HG03135 (cell line): Measurements from ENCODE around the gene ELN.
"Not testable (repeated sequence)": the region's sequence is repeated elsewhere in the genome, so short reads cannot be mapped to it uniquely, and the experiment has no call there.

Source experiments
- ATAC-seq: cut with Tn5 transposase; IDR thresholded peaks from one replicate; pipeline ENCODE4 v1.9.1; 2021; ENCODE audit warnings: mild to moderate bottlenecking, moderate library complexity; ENCODE audit not compliant: unreplicated experiment

The ELN gene

GRCh38 chr7:74000489-74001149 lies 27.4 kb upstream of the ELN start:
- no peak for ATAC-seq

GRCh38 chr7:74001150-74001494 lies 26.9 kb upstream of the ELN start:
- ATAC-seq: no peak

- no peak for ATAC-seq
These were observed 25.4 kb upstream of the ELN start for GRCh38 chr7:74002474-74003017.

GRCh38 chr7:74003621-74004020 lies 24.4 kb upstream of the ELN start:
- no peak for ATAC-seq

- ATAC-seq: no peak
These were observed 21.9 kb upstream of the ELN start for GRCh38 chr7:74006032-74006431.

- no peak for ATAC-seq
These were observed 21.3 kb upstream of the ELN start for GRCh38 chr7:74006451-74007241.

DNA sequence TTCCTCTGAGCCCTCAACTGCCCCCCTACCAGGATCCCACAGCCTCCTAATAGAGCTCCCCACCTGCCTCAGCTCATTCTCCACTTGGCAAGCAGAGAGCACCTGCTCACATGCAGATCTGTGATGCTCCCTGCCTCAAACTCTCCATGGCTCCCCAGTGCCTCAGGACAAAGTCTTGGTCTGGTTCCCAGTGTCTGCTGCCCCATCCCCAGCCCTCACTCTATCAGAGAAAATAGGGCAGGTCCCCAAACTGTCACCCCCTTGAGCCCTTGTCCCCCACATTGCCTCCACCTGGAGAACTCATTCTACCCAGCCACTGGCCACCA lies 20.8 kb upstream of the ELN start:
- no peak for ATAC-seq

DNA sequence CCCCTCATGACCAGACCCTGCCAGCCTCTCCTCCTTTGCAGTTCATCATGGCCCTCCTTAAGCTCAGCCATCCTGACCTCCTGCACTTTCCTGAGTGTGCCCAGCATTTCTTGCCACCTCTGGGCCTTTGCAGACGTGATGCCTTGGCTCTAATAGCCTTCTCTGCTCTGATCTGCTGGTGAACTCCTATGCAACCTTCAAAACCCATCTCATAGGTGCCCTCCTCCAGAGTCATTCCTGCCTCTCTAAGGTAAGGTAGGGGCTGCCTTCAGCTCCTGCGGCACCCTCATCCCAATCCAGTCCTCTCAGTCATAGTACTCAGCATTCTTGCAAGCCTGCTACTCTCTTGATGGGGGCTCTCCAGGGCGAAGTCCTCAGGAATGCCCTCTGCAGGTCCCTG lies 19.3 kb upstream of the ELN start:
- ATAC-seq: no peak

GRCh38 chr7:74009719-74010118 lies 18.3 kb upstream of the ELN start:
- ATAC-seq: no peak

DNA sequence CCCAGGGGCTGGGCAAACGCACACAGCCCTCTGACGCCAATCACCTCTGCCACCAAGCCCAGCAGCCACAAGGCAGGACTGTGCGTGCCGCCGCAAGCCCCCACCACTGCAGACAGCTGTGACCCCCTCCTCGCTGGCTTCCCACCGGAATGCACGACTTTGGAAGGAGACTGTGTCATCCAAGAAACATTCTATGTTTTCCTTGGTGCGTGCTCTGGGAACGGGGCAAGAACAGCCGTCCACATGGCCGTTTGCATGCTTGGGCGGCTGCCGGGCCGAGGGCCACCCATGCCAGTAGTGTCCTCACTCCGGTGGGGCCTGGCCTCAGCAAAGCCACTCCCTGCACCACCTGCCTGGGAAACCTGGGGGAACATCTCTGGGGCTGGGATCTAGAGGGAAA lies 17.6 kb upstream of the ELN start:
- ATAC-seq: no peak

DNA sequence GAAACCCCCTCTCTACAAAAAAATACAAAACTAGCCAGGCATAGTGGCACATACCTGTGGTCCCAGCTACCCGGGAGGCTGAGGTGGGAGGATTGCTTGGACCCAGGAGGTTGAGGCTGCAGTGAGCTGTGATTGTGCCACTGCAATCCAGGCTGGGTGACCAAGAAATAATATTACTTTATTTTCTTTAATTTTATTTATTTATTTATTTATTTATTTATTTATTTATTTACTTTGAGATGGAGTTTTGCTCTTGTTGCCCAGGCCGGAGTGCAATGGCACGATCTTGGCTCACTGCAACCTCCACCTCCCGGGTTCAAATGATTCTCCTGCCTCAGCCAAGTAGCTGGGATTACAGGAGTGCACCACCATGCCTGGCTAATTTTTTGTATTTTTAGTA lies 16.6 kb upstream of the ELN start:
- ATAC-seq: not testable (repeated sequence)

- peak; percentile 95 for ATAC-seq
These were observed 15.1 kb upstream of the ELN start for GRCh38 chr7:74012842-74013249.

- ATAC-seq: no peak
These were observed 14.3 kb upstream of the ELN start for GRCh38 chr7:74013539-74014272.

DNA sequence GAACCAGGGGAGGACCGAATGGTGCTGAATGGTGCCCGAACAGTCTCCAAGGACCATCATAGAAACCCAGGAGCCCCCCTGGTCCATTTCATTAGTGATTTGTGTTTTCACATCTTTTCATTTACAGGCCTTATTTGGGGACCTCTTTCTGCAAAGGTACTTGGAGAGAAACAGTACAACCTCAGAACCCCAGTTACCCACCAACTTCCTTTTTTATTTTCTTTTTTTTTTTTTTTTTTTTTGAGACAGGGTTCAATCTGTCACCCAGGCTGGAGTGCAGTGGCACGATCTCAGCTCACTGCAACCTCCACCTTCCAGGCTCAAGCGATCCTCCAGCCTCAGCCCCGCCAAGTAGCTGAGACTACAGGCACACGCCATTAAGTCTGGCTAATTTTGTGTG lies 13.0 kb upstream of the ELN start:
- ATAC-seq: no peak

DNA sequence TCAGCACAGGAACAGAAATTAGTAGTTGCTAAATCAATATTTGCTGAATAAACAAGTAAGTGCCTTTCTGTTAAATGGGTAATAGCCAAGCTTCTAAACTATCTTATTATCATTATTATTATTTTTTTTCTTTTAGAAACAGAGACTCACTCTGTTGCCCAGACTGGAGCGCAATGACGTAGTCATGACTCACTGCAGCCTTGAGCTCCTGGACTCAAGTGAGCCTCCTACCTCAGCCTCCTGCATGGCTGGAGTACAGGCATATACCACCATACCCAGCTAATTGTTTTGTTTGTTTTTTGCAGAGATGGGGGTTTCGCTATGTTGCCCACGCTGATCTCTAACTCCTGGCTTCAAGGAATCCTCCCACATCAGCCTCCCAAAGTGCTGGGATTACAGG lies 12.3 kb upstream of the ELN start:
- no peak for ATAC-seq

- no peak for ATAC-seq
These were observed 10.8 kb upstream of the ELN start for GRCh38 chr7:74017125-74017524.

DNA sequence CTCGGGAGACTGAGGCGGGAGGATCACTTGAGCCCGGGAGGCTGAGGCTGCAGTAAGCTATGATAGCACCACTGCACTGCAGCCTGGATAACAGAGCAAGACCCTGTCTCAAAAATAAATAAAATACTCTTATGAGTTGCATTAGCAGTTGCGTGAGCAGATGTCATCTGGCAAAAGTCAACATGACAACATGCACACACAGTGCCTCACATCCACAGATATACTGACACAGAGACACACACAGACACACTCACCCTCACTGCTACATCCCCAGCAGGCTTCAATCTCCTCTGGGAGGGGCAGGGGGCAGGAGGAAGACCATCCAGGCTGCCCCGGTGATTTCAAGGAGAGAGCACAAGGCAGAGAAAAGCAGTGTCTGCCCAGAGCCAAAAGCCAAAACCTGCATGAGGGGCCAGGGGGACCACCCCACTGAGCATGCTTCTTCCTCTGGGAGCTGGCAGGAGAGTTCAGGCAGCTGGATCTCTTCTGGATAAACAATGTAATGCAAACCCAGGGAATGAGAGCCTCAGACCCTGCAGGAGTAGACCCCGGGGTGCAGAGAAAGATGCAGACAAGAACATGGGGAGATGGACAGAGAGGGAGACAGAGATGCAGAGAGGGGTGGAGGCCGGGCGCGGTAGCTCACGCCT lies 9.6 kb upstream of the ELN start:
- ATAC-seq: no peak

- ATAC-seq: no peak
These were observed 8.8 kb upstream of the ELN start for GRCh38 chr7:74019149-74019548.

GRCh38 chr7:74020390-74020789 lies 7.6 kb upstream of the ELN start:
- ATAC-seq: no peak

DNA sequence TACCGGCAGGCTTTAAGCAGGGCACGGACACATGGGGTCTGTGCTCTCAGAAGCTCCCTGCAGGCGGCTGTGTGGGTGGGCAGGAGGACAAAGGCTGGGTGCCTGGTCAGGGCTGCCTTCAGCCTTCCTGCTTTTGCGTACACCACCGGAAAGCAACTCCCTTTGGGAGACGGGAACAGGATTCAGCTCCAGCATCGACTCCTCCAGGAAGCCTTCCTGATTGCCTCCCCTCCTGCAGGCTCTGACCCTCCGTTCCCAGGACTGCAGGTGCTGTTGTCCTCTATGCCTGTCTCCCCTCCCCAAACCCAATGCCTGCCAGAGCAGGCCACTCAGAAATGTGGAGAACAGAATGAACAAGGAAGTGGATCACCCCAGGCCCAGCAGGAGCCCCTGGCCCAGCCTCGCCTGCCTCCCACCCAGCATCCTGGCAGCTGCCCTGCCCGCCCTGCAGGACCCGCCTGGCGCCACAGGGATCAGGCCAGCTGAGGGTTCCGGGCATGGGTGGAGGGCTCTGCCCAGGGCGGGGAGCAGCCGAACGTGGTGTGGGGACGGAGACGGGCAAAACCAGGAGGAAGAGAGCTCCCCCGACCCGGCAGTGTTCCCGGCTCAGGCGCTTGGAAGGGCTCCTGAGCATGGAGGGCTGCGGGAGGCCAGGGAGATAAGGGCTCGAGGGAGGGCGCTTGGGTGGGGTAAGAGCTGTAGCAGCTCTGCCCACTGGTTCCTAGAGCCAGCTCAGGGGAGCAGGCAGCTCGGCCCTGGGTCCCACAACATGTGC lies 6.2 kb upstream of the ELN start:
- no peak for ATAC-seq

- ATAC-seq: no peak
These were observed 5.5 kb upstream of the ELN start for GRCh38 chr7:74022507-74022906.
